NCI-H82 (cell line): ENCODE data around the gene TRMT44.
"Not testable (repeated sequence)": the region's sequence is repeated elsewhere in the genome, so short reads cannot be mapped to it uniquely, and the experiment has no call there.

Experiments used
- DNase-seq: peaks from one replicate; lab custom pipeline; 2025; lab: John Stamatoyannopoulos, UW

TRMT44 gene

GRCh38 chr4:8494983-8495548 lies 54.5 kb downstream of the TRMT44 start:
- no peak for DNase-seq

DNA sequence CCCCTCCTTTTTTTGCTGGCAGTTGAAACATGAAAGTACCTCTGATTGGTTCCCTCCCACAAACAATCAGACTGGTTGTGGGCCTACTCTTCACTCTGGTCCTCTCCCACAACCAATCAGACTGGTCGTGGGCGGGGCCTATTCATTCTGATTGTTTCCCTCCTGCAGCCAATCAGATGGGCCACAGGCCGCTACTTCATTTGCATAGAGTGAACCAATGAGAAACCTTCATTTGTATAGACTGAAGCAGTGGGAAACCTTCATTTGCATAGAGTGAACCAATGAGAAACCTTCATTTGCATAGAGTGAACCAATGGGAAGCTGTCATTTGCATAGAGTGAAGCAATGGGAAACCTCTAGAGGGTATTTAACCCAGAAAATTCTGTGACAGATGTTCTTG lies 55.2 kb downstream of the TRMT44 start:
- DNase-seq, result peak; percentile 23

DNA sequence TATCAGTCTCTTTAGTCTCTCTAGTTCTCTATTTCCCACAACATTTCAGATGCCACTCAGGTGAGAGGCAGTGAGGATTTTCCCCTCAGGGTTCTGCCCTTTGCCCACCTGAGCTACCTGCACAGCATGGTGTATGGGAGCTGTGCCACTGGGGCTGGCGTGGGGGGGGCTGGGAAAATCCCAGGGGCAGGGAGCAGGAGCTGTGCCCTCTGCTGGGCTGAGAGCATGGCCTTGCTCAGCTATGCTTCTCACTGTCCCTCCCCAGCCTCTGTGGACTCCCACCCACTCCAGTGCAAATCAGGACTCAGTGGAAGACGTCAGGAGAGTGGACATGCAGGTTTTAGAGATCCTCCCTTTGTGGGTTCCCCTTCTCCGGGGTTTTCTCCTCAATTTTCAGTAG lies 57.2 kb downstream of the TRMT44 start:
- DNase-seq, result no peak

DNA sequence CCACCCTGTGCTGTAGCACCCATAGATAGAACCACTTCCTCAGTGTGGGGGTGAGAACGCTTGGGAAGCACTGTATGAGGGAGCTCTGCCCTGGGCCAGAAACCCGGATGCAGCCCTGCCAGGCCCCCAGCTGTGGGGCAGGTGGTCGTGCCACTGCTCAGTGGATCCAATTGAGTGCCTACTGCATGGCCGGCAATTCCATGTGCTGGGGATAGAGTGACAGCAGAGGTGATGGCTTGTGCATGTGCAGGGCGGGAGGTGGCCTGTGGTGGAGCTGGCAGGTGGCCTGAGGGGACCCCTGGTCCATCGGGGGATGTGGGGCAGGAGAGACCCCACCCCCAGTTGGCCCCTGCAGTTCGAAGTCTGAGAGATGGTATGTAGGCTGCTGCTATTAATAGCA lies 60.4 kb downstream of the TRMT44 start:
- no peak for DNase-seq

- no peak for DNase-seq
Observed at GRCh38 chr4:8501781-8502180, 61.2 kb downstream of the TRMT44 start.

DNA sequence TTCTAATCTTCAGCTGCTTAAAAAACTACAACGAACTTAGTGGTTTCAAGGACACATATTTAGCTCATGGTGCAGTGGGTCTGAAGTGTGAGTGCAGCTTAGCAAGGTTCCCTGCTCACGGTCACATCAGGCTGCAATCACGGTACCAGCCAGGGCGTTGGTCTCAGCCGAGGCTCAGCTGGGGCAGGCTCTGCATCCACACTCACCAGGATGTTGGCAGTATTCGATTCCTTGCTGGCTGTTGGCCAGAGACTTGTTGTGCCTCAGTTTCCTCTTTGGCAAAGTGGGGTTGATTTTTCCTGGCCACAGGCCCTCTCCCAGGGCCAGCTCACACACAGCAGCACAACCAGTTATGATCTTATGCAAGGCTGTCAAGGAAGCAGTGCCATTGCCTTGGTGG lies 61.8 kb downstream of the TRMT44 start:
- no peak for DNase-seq

- DNase-seq, result no peak
Observed at GRCh38 chr4:8502836-8503585, 62.4 kb downstream of the TRMT44 start.

DNA sequence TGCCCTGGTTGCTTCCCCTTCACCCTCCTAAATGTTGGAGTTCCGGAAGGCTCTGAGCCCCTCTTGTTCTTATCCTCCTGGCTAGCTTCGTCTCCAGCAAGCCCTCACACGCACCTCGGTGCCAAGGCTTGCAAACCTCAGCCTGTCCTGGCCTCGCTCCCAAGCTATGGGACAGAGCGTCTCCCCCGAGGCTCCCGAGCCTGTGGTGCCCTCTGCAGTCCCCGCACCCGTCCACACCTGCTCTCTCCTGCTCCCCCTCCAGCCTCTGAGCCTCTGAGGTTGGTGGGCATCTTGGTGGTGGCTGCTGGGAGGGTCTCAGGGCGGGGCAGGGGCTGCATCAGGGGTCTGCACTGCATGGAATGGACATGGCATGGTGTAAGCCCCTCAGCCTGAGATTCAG lies 63.2 kb downstream of the TRMT44 start:
- DNase-seq, result no peak

GRCh38 chr4:8504279-8505007 lies 63.9 kb downstream of the TRMT44 start:
- DNase-seq, result peak; percentile 2

DNA sequence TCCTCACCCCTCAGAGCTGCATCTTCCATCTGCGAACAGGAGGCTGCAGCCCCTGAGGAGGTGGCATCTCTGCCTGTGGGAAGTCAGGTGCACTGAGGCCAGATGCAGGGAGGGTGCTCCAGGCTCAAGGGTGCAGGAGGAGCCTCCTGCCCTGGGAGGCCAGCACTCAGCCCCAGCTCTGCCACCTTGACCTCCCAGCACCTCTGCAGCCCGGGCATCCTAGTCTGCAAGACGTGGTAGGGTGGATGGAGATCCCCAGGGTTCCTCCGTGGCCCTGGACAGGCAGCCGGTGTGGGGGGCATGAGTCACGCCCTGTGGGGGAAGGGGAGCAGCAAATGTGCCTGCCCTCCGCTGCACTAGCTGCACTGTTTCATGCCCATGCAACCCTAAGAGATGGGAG lies 64.7 kb downstream of the TRMT44 start:
- DNase-seq, result no peak

DNA sequence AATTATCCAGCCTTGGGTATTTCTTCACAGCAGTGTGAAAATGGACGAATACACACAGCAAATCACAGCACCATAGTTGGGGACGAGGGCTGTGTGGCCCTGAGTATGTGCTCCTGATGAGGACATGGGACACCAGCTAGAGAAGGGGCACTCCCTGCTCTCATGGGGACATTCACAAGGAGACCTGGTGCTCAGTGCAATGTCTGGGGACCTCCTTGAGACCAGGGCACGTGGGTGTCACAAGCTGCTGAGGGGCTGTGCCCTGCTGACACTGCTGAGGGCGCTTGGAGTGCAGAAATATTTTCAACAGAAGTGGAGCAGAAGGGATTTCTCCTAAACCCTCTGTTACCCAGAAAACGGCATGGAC lies 65.4 kb downstream of the TRMT44 start:
- DNase-seq, result no peak

- DNase-seq, result no peak
Observed at GRCh38 chr4:8506373-8507195, 66.0 kb downstream of the TRMT44 start.

- no peak for DNase-seq
Observed at GRCh38 chr4:8507196-8507570, 66.6 kb downstream of the TRMT44 start.

DNA sequence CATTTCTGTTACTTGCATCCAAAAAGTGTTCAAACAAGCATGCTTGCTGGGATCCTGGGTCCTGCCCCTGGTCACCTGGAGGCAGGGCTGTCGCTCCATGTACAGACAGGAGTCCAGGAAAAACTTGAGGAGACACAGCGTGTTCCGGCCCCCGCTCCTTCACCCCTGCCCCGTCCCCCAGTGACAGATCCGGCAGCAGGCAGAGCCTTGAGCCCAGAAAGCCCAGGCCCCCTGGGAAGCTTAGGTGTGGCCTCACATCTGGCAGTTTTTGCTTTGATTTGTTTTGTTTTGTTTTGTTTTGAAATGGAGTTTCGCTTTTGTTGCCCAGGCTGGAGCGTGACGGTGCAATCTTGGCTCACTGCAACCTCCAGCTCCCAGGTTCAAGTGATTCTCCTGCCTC lies 67.0 kb downstream of the TRMT44 start:
- DNase-seq, result no peak

DNA sequence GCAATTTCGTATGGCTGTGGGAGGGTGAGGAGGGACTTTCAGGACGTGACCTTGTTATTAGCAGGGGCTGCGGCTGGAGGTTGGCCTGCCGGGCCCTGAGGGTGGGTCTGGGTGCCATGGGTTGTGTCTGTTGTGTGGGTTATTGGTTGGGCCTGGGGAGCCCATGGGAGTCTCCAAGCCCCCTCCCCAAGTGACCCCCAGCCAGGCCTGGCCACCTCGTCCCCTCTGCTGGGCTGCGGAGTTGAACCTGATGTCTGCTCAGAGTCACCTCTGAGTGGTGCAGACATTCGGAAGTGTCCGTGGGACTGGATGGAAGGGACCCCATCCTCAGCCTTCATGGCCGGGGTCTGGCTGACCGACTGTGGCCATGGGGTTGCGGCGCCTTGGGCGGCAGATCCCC lies 67.7 kb downstream of the TRMT44 start:
- DNase-seq, result no peak

DNA sequence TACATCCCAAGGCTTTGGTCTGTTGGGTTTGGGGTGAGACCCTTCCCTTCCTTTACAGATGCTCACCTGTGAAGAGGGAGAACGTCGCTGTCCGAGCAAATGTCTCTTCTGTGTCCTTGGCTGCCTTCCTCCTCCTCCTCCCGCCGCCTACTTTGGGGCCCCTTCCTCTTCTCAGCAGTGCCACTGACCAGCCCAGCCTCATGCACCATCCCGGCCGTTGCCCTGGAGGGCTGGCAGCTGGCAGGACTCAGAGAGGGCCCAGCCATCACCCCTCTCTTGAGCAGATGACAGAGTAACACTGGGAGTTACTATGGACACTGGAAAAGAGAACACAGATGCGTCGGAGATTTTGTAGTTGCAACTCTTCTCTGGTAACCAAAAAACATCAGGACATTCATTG lies 68.2 kb downstream of the TRMT44 start:
- no peak for DNase-seq

- DNase-seq, result no peak
Observed at GRCh38 chr4:8509311-8509950, 68.9 kb downstream of the TRMT44 start.

- no peak for DNase-seq
Observed at GRCh38 chr4:8510191-8510590, 69.6 kb downstream of the TRMT44 start.

DNA sequence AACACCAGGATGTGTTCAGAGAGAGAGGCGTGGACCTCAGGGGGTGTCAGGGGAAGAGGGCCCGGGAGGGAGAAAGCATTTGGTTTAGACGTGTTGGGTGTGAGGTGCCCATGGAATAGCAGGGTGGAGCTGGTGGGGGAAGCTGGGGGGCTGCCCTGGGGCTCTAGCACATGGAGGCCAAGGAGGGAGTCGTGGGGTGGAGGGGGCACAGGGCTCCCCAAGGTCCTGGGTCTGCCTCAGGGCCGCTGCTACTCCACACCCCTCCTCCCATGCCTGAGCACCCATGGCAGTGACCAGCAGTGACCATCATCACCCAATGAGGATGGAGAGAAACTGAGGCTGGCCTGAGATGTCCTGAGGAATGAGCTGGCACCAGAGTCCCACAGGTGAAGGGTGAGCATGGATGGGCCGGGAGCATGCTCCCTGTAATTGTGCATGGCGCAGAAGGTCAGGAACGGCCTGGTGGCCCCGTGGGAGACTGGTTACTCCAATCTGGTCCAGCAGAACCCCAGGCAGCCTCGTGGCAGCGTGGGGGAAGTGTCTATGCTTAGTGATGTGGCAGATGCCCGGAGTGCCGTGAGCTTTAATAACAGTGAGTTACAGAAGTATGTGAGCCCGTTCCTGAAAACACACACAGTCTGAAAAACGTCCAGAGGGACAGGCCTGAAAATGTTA lies 70.2 kb downstream of the TRMT44 start:
- no peak for DNase-seq

GRCh38 chr4:8512510-8512909 lies 71.9 kb downstream of the TRMT44 start:
- no peak for DNase-seq

- DNase-seq, result not testable (repeated sequence)
Observed at GRCh38 chr4:8513080-8513479, 72.5 kb downstream of the TRMT44 start.

DNA sequence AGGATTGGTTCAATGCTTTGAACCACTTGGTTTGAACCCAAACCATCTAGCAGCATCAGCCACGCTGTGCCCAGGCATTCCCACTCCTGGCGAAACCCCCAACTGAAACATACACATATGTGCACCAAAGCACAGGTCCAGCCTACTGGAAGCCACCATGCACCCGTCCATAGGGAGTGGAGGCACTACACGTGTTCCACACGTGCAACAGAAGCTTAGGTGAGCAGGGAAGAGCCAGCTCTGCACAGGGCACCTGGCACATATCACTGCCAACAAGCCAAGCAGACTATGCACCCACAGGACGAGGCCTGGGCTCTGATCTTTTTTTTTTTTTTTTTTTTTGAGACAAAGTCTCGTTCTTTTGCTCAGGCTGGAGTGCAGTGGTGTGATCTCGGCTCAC lies 73.4 kb downstream of the TRMT44 start:
- no peak for DNase-seq
